Breast epithelium (tissue), 3 donors: Measurements from ENCODE around the gene IGFLR1.

Experiments
- POLR2A ChIP-seq: fragments of 450-650 bp; IDR thresholded peaks from one replicate; pipeline ENCODE4 v1.6.1; 2016; ENCODE audit warnings: antibody characterized with exemption, mild to moderate bottlenecking, moderate library complexity
- TF ChIP-seq, protein P1 (sequence below), 3 donors: fragments of 450-650 bp; IDR thresholded peaks; one replicate each; pipeline ENCODE4 v1.5.1; 2016 to 2017; ENCODE audit warnings: antibody characterized with exemption in 3 of 3, mild to moderate bottlenecking in 3 of 3, moderate library complexity in 3 of 3

DNA sequence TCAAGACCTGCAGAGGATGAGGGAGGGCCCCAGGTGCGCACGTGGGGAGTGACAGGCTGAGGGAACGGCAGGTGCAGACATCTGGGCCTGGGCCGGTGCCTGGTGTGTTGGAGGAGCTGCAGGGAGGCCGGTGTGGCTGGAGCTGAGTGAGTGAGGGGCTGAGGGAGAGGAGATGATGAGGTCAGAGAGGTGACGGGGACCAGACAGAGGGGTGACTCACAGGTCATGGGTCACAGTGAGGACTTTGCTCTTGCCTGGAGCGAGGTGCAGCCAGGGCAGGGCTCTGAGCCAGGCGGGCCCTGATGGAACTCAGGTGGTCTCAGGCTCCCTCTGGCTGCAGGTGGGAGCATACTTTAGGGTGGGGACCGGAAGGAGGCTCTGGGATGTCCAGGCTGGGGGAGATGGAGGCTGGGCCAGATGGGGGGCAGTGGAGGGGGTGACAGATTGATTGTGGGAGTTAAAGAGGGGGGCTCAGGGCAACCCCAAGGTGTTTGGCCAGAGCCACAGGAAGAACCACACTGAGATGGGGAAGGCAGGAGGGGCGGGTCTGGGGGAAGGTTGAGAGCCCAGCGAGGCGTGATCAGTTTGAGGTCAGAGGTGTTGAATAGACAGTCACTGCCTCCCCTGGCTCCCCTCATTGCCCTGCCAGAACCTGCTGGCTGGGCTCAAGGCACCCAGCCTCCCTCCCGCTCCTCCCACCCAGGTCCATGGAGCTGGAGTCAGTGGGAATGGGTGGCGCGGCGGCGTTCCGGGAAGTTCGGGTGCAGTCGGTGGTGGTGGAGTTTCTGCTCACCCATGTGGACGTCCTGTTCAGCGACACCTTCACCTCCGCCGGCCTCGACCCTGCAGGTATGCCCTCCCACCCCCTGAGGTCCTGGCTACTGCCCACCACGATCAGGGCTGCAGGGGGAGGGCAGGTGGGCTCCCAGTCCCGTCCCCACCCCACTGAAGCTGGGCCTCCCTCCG lies 41.5 kb upstream of the IGFLR1 start:
- no peak for TF ChIP-seq POLR2A
- TF ChIP-seq, protein P1, sequence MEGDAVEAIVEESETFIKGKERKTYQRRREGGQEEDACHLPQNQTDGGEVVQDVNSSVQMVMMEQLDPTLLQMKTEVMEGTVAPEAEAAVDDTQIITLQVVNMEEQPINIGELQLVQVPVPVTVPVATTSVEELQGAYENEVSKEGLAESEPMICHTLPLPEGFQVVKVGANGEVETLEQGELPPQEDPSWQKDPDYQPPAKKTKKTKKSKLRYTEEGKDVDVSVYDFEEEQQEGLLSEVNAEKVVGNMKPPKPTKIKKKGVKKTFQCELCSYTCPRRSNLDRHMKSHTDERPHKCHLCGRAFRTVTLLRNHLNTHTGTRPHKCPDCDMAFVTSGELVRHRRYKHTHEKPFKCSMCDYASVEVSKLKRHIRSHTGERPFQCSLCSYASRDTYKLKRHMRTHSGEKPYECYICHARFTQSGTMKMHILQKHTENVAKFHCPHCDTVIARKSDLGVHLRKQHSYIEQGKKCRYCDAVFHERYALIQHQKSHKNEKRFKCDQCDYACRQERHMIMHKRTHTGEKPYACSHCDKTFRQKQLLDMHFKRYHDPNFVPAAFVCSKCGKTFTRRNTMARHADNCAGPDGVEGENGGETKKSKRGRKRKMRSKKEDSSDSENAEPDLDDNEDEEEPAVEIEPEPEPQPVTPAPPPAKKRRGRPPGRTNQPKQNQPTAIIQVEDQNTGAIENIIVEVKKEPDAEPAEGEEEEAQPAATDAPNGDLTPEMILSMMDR (IDR thresholded peaks at IDR 0.05) = no peak
